Osteoblast (primary cell): ENCODE measurements around the gene ELF1. TPM values are rescaled to one million over a fixed set of nuclear protein-coding genes. Genes with fewer than 3 reads are reported as not detected.
A peak's percentile ranks its signal among the peaks of the same experiment; 100 is the strongest.
"Not testable (repeated sequence)": the region's sequence is repeated elsewhere in the genome, so short reads cannot be mapped to it uniquely, and the experiment has no call there.

Experiments used
- DNase-seq: peaks from one replicate; pipeline ENCODE4 v3.0.0; 2011; ENCODE audit warnings: low spot score, mixed read lengths; ENCODE audit not compliant: insufficient read length; ENCODE audit errors: missing footprints
- H2AFZ ChIP-seq: 2 replicates; pipeline ENCODE4 v1.6.0; 2011; ENCODE audit warnings: mild to moderate bottlenecking, low read length
- H3K27ac ChIP-seq: 2 replicates; pipeline ENCODE4 v1.5.1; 2011; ENCODE audit warnings: mild to moderate bottlenecking, low read depth, low read length, moderate library complexity
- H3K27me3 ChIP-seq: 2 replicates; pipeline ENCODE4 v1.6.0; 2012; ENCODE audit warnings: mild to moderate bottlenecking, control low read depth, inconsistent platforms, low read length, moderate library complexity; ENCODE audit not compliant: insufficient read depth
- H3K36me3 ChIP-seq: 2 replicates; pipeline ENCODE4 v1.5.1; 2011; ENCODE audit warnings: mild to moderate bottlenecking, low read length, control low read depth, moderate library complexity; ENCODE audit not compliant: insufficient read depth
- H3K4me1 ChIP-seq: 2 replicates; pipeline ENCODE4 v1.5.1; 2011; ENCODE audit warnings: mild to moderate bottlenecking, low read length, control low read depth, moderate library complexity; ENCODE audit not compliant: insufficient read depth
- H3K4me2 ChIP-seq: 2 replicates; pipeline ENCODE4 v1.6.0; 2011; ENCODE audit warnings: mild to moderate bottlenecking, low read length; ENCODE audit not compliant: insufficient read depth
- H3K4me3 ChIP-seq: fragments of 200-600 bp; sonication (generic); 3 replicates; pipeline ENCODE4 v1.5.1; 2012; ENCODE audit warnings: mild to moderate bottlenecking, low read length, inconsistent platforms; ENCODE audit not compliant: insufficient read depth
- H3K79me2 ChIP-seq: 2 replicates; pipeline ENCODE4 v1.6.0; 2012; ENCODE audit warnings: mild to moderate bottlenecking, low read length, control low read depth, inconsistent platforms; ENCODE audit not compliant: insufficient read depth
- H3K9me3 ChIP-seq: 2 replicates; pipeline ENCODE4 v1.5.1; 2011; ENCODE audit warnings: low read depth, low read length, control low read depth
- H4K20me1 ChIP-seq: 2 replicates; pipeline ENCODE4 v1.6.0; 2012; ENCODE audit warnings: mild to moderate bottlenecking, low read length, control low read depth; ENCODE audit not compliant: insufficient read depth
- CTCF ChIP-seq: IDR thresholded peaks from 2 replicates; pipeline ENCODE4 v1.5.1; 2011; ENCODE audit warnings: mild to moderate bottlenecking, low read depth, low read length, moderate library complexity; ENCODE audit errors: extremely low read depth
- total RNA-seq: library from RNA; depleted of rRNA; stranded (reverse); fragments of >200 nt; gene quantifications from 2 replicates; pipeline ENCODE4 v1.2.3, GENCODE V29; 2012

Gene ELF1
- total RNA-seq, 1 donor: 63.0 TPM

GRCh38 chr13:40910324-40911050 lies 108.6 kb downstream of the ELF1 start:
- Histone ChIP-seq H3K79me2 (peaks cover 6% of the 10 kb centered on the region), H3K36me3 (no peaks in the 10 kb centered on the region), H4K20me1 (peaks cover 3% of the 10 kb centered on the region), H3K4me2 (peak overlapping the region; percentile 72), H2AFZ (no peak overlapping the region), H3K4me1 (peaks cover 12% of the 10 kb centered on the region), H3K27ac (peak overlapping the region; percentile 70), H3K9me3 (no peaks in the 10 kb centered on the region), H3K27me3 (no peaks in the 10 kb centered on the region), H3K4me3 (peak overlapping the region; percentile 24)
- DNase-seq: peak; percentile 31
- TF ChIP-seq CTCF: no peak

GRCh38 chr13:40909541-40910200 lies 109.4 kb downstream of the ELF1 start:
- H4K20me1 ChIP-seq, H3K36me3 ChIP-seq, H2AFZ ChIP-seq, H3K9me3 ChIP-seq, H3K4me3 ChIP-seq, DNase-seq, H3K27ac ChIP-seq, H3K79me2 ChIP-seq, H3K27me3 ChIP-seq: not testable (repeated sequence)
- H3K4me1 ChIP-seq: peaks cover 12% of the 10 kb centered on the region
- peak overlapping the region; percentile 72 for H3K4me2 ChIP-seq

- H3K4me3 ChIP-seq: no peak overlapping the region
- DNase-seq: no peak
- no peak for TF ChIP-seq CTCF
- H4K20me1 ChIP-seq: peaks cover 3% of the 10 kb centered on the region
- no peaks in the 10 kb centered on the region for H3K9me3 ChIP-seq
- H3K27ac ChIP-seq: no peak overlapping the region
- H3K27me3 ChIP-seq: no peaks in the 10 kb centered on the region
- no peak overlapping the region for H3K4me2 ChIP-seq
- no peaks in the 10 kb centered on the region for H3K79me2 ChIP-seq
- H3K36me3 ChIP-seq: no peaks in the 10 kb centered on the region
- H2AFZ ChIP-seq: no peak overlapping the region
- H3K4me1 ChIP-seq: peaks cover 12% of the 10 kb centered on the region
These were observed 110.6 kb downstream of the ELF1 start for GRCh38 chr13:40908546-40908945.

DNA sequence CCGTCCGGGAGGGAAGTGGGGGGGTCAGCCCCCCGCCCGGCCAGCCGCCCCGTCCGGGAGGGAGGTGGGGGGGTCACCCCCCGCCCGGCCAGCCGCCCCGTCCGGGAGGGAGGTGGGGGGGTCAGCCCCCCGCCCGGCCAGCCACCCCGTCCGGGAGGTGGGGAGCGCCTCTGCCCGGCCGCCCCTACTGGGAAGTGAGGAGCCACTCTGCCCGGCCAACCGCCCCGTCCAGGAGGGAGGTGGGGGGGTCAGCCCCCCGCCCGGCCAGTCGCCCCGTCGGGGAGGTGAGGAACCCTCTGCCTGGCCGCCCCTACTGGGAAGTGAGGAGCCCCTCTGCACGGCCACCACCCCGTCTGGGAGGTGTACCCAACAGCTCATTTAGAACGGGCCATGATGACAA lies 118.1 kb downstream of the ELF1 start:
- DNase-seq, H3K79me2 ChIP-seq, H3K27ac ChIP-seq, H3K4me1 ChIP-seq, H3K4me3 ChIP-seq, H3K36me3 ChIP-seq, H3K27me3 ChIP-seq, H3K9me3 ChIP-seq, H4K20me1 ChIP-seq, H2AFZ ChIP-seq, H3K4me2 ChIP-seq: not testable (repeated sequence)

- not testable (repeated sequence) for H4K20me1 ChIP-seq, H3K4me3 ChIP-seq, DNase-seq, H3K27ac ChIP-seq, H2AFZ ChIP-seq, H3K36me3 ChIP-seq, H3K4me1 ChIP-seq, H3K9me3 ChIP-seq, H3K4me2 ChIP-seq, H3K27me3 ChIP-seq, H3K79me2 ChIP-seq
These were observed 118.5 kb downstream of the ELF1 start for GRCh38 chr13:40900568-40900967.
